ENCODE data around the gene EDC4. TPM values are rescaled to one million over a fixed set of nuclear protein-coding genes. Genes with fewer than 3 reads are reported as not detected.
"Not testable (repeated sequence)": the region's sequence is repeated elsewhere in the genome, so short reads cannot be mapped to it uniquely, and the experiment has no call there.

The EDC4 gene
- 52.2 and 76.1 TPM in 2 replicates for total RNA-seq (2014; rRNA removed; shearing (Covaris generic))

- no peaks in the 10 kb centered on the region for H3K9me3 ChIP-seq (replicated peaks)
- DNase-seq (ENCODE audit: low read depth in 1 of 2, low spot score in 2 of 2): peak; percentile 80 to 86
- H3K4me3 ChIP-seq: peak within 1 kb of the TSS; percentile 94
- peak within 1 kb of the TSS; percentile 73 for H3K27ac ChIP-seq
- H3K36me3 ChIP-seq: peaks cover 85% of the 10 kb centered on the region
- peaks cover 17% of the 10 kb centered on the region for H3K4me1 ChIP-seq (replicated peaks)
- no peaks in the 10 kb centered on the region for H3K27me3 ChIP-seq (replicated peaks)
These were observed at the start of gene EDC4 for GRCh38 chr16:67872631-67873434. EDC4 (plus strand) TSS chr16:67873052; CDS start chr16:67873262, 210 bp downstream.

- H3K27me3 ChIP-seq (replicated peaks): no peaks in the 10 kb centered on the region
- H3K36me3 ChIP-seq: peaks cover 35% of the 10 kb centered on the region
- no peak for DNase-seq (ENCODE audit: low read depth in 1 of 2, low spot score in 2 of 2)
- H3K27ac ChIP-seq: no peak overlapping the region
- H3K4me3 ChIP-seq: no peak overlapping the region
- no peaks in the 10 kb centered on the region for H3K9me3 ChIP-seq (replicated peaks)
- H3K4me1 ChIP-seq (replicated peaks): no peaks in the 10 kb centered on the region
These were observed 47.7 kb upstream of the EDC4 start for GRCh38 chr16:67825119-67825518.

- Histone ChIP-seq H3K27me3 (replicated peaks) (no peaks in the 10 kb centered on the region), H3K36me3 (peaks cover 43% of the 10 kb centered on the region), H3K9me3 (replicated peaks) (no peaks in the 10 kb centered on the region), H3K27ac (no peak overlapping the region), H3K4me3 (no peak overlapping the region), H3K4me1 (replicated peaks) (no peaks in the 10 kb centered on the region)
- no peak for DNase-seq (ENCODE audit: low read depth in 1 of 2, low spot score in 2 of 2)
These were observed 46.9 kb upstream of the EDC4 start for GRCh38 chr16:67825906-67826305.

- Histone ChIP-seq H3K27me3 (replicated peaks) (no peaks in the 10 kb centered on the region), H3K9me3 (replicated peaks) (no peaks in the 10 kb centered on the region), H3K4me1 (replicated peaks) (peaks cover 5% of the 10 kb centered on the region; the same call in 1 of the 2 replicates), H3K4me3 (no peak overlapping the region), H3K36me3 (peaks cover 59% of the 10 kb centered on the region), H3K27ac (no peak overlapping the region)
- no peak for DNase-seq (ENCODE audit: low read depth in 1 of 2, low spot score in 2 of 2)
These were observed 44.2 kb upstream of the EDC4 start for GRCh38 chr16:67828651-67829050.

GRCh38 chr16:67833030-67833414 lies 39.8 kb upstream of the EDC4 start:
- Histone ChIP-seq H3K36me3 (peaks cover 43% of the 10 kb centered on the region), H3K4me1 (replicated peaks) (peaks cover 5% of the 10 kb centered on the region; the same call in 1 of the 2 replicates), H3K27ac (peak overlapping the region; percentile 50), H3K4me3 (peak overlapping the region; percentile 65), H3K9me3 (replicated peaks) (no peaks in the 10 kb centered on the region), H3K27me3 (replicated peaks) (no peaks in the 10 kb centered on the region)
- DNase-seq (ENCODE audit: low read depth in 1 of 2, low spot score in 2 of 2): peak; percentile 37 to 63

GRCh38 chr16:67833415-67834241 lies 39.2 kb upstream of the EDC4 start:
- no peaks in the 10 kb centered on the region for H3K27me3 ChIP-seq (replicated peaks)
- H3K4me1 ChIP-seq (replicated peaks): peaks cover 5% of the 10 kb centered on the region; the same call in 1 of the 2 replicates
- peak; percentile 84 to 93 for DNase-seq (ENCODE audit: low read depth in 1 of 2, low spot score in 2 of 2)
- peaks cover 38% of the 10 kb centered on the region for H3K36me3 ChIP-seq
- H3K27ac ChIP-seq: peak overlapping the region; percentile 50
- peak overlapping the region; percentile 65 for H3K4me3 ChIP-seq
- no peaks in the 10 kb centered on the region for H3K9me3 ChIP-seq (replicated peaks)

- DNase-seq (ENCODE audit: low read depth in 1 of 2, low spot score in 2 of 2): no peak
- peaks cover 5% of the 10 kb centered on the region; the same call in 1 of the 2 replicates for H3K4me1 ChIP-seq (replicated peaks)
- H3K36me3 ChIP-seq: peaks cover 32% of the 10 kb centered on the region
- no peaks in the 10 kb centered on the region for H3K27me3 ChIP-seq (replicated peaks)
- H3K27ac ChIP-seq: no peak overlapping the region
- peak overlapping the region; percentile 65 for H3K4me3 ChIP-seq
- H3K9me3 ChIP-seq (replicated peaks): no peaks in the 10 kb centered on the region
These were observed 38.6 kb upstream of the EDC4 start for GRCh38 chr16:67834242-67834614.

- H3K9me3 ChIP-seq (replicated peaks); H3K36me3 ChIP-seq; H3K4me1 ChIP-seq (replicated peaks); H3K27me3 ChIP-seq (replicated peaks); H3K27ac ChIP-seq; DNase-seq (ENCODE audit: low read depth in 1 of 2, low spot score in 2 of 2); H3K4me3 ChIP-seq: not testable (repeated sequence)
These were observed 35.7 kb upstream of the EDC4 start for GRCh38 chr16:67837190-67837589.

GRCh38 chr16:67837811-67838210 lies 35.0 kb upstream of the EDC4 start:
- H3K4me3 ChIP-seq: no peak overlapping the region
- no peaks in the 10 kb centered on the region for H3K9me3 ChIP-seq (replicated peaks)
- H3K27ac ChIP-seq: no peak overlapping the region
- H3K36me3 ChIP-seq: peaks cover 4% of the 10 kb centered on the region
- peaks cover 12% of the 10 kb centered on the region for H3K4me1 ChIP-seq (replicated peaks)
- no peak for DNase-seq (ENCODE audit: low read depth in 1 of 2, low spot score in 2 of 2)
- no peaks in the 10 kb centered on the region for H3K27me3 ChIP-seq (replicated peaks)

GRCh38 chr16:67841198-67841815 lies 31.5 kb upstream of the EDC4 start:
- H3K27ac ChIP-seq: no peak overlapping the region
- peaks cover 20% of the 10 kb centered on the region for H3K36me3 ChIP-seq

GRCh38 chr16:67841816-67842508 lies 30.9 kb upstream of the EDC4 start, which contains the start of gene THAP11:
THAP11 (plus strand) TSS chr16:67842320; CDS start chr16:67842555, 235 bp downstream.
- H3K4me3 ChIP-seq: peak within 1 kb of the TSS; percentile 70
- peaks cover 21% of the 10 kb centered on the region for H3K36me3 ChIP-seq
- H3K27ac ChIP-seq: peak within 1 kb of the TSS; percentile 87
- no peaks in the 10 kb centered on the region for H3K27me3 ChIP-seq (replicated peaks)
- DNase-seq (ENCODE audit: low read depth in 1 of 2, low spot score in 2 of 2): peak; percentile 94 to 98
- no peaks in the 10 kb centered on the region for H3K9me3 ChIP-seq (replicated peaks)
- H3K4me1 ChIP-seq (replicated peaks): peaks cover 36% of the 10 kb centered on the region

More at GRCh38 chr16:67841198-67841815, 31.5 kb upstream of the EDC4 start:
- DNase-seq (ENCODE audit: low read depth in 1 of 2, low spot score in 2 of 2): no peak
- peaks cover 36% of the 10 kb centered on the region for H3K4me1 ChIP-seq (replicated peaks)
- no peaks in the 10 kb centered on the region for H3K9me3 ChIP-seq (replicated peaks)
- H3K27me3 ChIP-seq (replicated peaks): no peaks in the 10 kb centered on the region
- peak overlapping the region; percentile 70 for H3K4me3 ChIP-seq

GRCh38 chr16:67842509-67843342 lies 30.1 kb upstream of the EDC4 start:
- H3K36me3 ChIP-seq: peaks cover 27% of the 10 kb centered on the region

More at GRCh38 chr16:67842509-67843342, 30.1 kb upstream of the EDC4 start:
- H3K4me1 ChIP-seq (replicated peaks): peaks cover 36% of the 10 kb centered on the region
- peak; percentile 53 to 55 for DNase-seq (ENCODE audit: low read depth in 1 of 2, low spot score in 2 of 2)
- peak overlapping the region; percentile 87 for H3K27ac ChIP-seq
- peak overlapping the region; percentile 70 for H3K4me3 ChIP-seq
- H3K9me3 ChIP-seq (replicated peaks): 0 out of 2 replicates have a peak, but pooled peaks cover 4% of the 10 kb centered on the region
- H3K27me3 ChIP-seq (replicated peaks): no peaks in the 10 kb centered on the region

Measured in SJSA1 (cell line).